BJ (cell line): ENCODE results near the gene PROC. TPM values are rescaled to one million over a fixed set of nuclear protein-coding genes. Genes with fewer than 3 reads are reported as not detected.
A peak's percentile ranks its signal among the peaks of the same experiment; 100 is the strongest.

Source experiments
- CTCF ChIA-PET: fragments of 350-600 bp; formaldehyde crosslinking; extraction: SDS; loops from one replicate; lab custom pipeline; 2021; ENCODE audit warnings: antibody characterized with exemption, inconsistent platforms; lab: Yijun Ruan, JAX
- POLR2A ChIA-PET: fragments of 300-600 bp; sonication (Branson Sonifier 250); formaldehyde crosslinking; extraction: SDS; loops from one replicate; lab custom pipeline; 2021; ENCODE audit warnings: antibody characterized with exemption; lab: Charles Lee
- DNase-seq: peaks from one replicate; pipeline ENCODE4 v3.0.0-alpha.2; 2011; ENCODE audit warnings: low read depth
- H3K27me3 ChIP-seq: 2 replicates; pipeline ENCODE4 v1.6.0; 2011; ENCODE audit warnings: low read length; ENCODE audit not compliant: control insufficient read depth, insufficient read depth
- H3K36me3 ChIP-seq: 2 replicates; pipeline ENCODE4 v1.5.1; 2011; ENCODE audit warnings: low read length; ENCODE audit not compliant: control insufficient read depth, insufficient read depth
- H3K4me3 ChIP-seq: 2 replicates; pipeline ENCODE4 v1.5.1; 2011; ENCODE audit warnings: low read depth, mild to moderate bottlenecking, control low read depth, low read length
- CTCF ChIP-seq: IDR thresholded peaks from 2 replicates; pipeline ENCODE4 v1.5.1; 2011; ENCODE audit warnings: low read depth, mild to moderate bottlenecking, control low read depth, inconsistent platforms, low read length, moderate library complexity; ENCODE audit not compliant: insufficient read depth
- polyA plus RNA-seq: library from polyadenylated mRNA; depleted of rRNA; stranded (reverse); fragments of >200 nt; gene quantifications from 2 replicates; pipeline ENCODE4 v1.2.3, GENCODE V29; 2011

The PROC gene
- polyA plus RNA-seq, 1 experiment, result 0.11 TPM

- peak; percentile 83 for DNase-seq
- H3K36me3 ChIP-seq, result no peaks in the 10 kb centered on the region
- ChIA-PET CTCF (interaction anchor here (1.0 to 1.1 kb wide), 2 partner anchors 68 to 87 kb away, joined by 3 to 4 read pairs; no protein-coding TSS in a partner anchor), POLR2A (no interaction called here)
- TF ChIP-seq CTCF, result no peak
- H3K4me3 ChIP-seq, result no peak overlapping the region
- no peaks in the 10 kb centered on the region for H3K27me3 ChIP-seq
These were observed 7.2 kb upstream of the PROC start for GRCh38 chr2:127410871-127411652.

GRCh38 chr2:127411653-127412369 lies 6.4 kb upstream of the PROC start:
- H3K36me3 ChIP-seq, result no peaks in the 10 kb centered on the region
- DNase-seq, result no peak
- no peaks in the 10 kb centered on the region for H3K27me3 ChIP-seq
- ChIA-PET CTCF (interaction anchor here (1.0 kb wide), 1 partner anchor 67 kb away, joined by 3 read pairs; no protein-coding TSS in a partner anchor), POLR2A (no interaction called here)
- H3K4me3 ChIP-seq, result no peak overlapping the region
- TF ChIP-seq CTCF, result no peak

- ChIA-PET CTCF (interaction anchor here (0.8 to 2.2 kb wide), 2 partner anchors 13 to 66 kb away, joined by 3 to 7 read pairs; no protein-coding TSS in a partner anchor), POLR2A (interaction anchor here (0.6 kb wide), 1 partner anchor 263 kb away, joined by 3 read pairs; no protein-coding TSS in a partner anchor)
- no peak for TF ChIP-seq CTCF
- H3K27me3 ChIP-seq, result no peaks in the 10 kb centered on the region
- peak; percentile 22 for DNase-seq
- no peak overlapping the region for H3K4me3 ChIP-seq
- no peaks in the 10 kb centered on the region for H3K36me3 ChIP-seq
These were observed 5.0 kb upstream of the PROC start for GRCh38 chr2:127413200-127413599.

GRCh38 chr2:127413782-127414637 lies 4.2 kb upstream of the PROC start:
- TF ChIP-seq CTCF, result no peak
- peak; percentile 39 for DNase-seq
- CTCF ChIA-PET, result interaction anchor here (0.8 to 2.2 kb wide), 2 partner anchors 12 to 65 kb away, joined by 3 to 7 read pairs; no protein-coding TSS in a partner anchor
- Histone ChIP-seq H3K36me3 (no peaks in the 10 kb centered on the region), H3K4me3 (no peak overlapping the region), H3K27me3 (no peaks in the 10 kb centered on the region)
- POLR2A ChIA-PET, result interaction anchor here (0.6 kb wide), 1 partner anchor 262 kb away, joined by 3 read pairs; no protein-coding TSS in a partner anchor
